ENCODE measurements around the gene FDX1. TPM values are rescaled to one million over a fixed set of nuclear protein-coding genes. Genes with fewer than 3 reads are reported as not detected.

FDX1 gene
- total RNA-seq, 2 donors from 2014 or later = 11.8 to 12.1 TPM

GRCh38 chr11:110491577-110492320 is 62.0 kb downstream of the FDX1 start:
- TF ChIP-seq CTCF (conservative IDR thresholded peaks at IDR 0.05) = no peak
- peak; percentile 48 for DNase-seq
- Histone ChIP-seq H3K27ac (ENCODE audit: low read depth, low read length) (peak overlapping the region; percentile 22), H3K4me1 (ENCODE audit: control insufficient read depth, insufficient read depth, low read length) (no peaks in the 10 kb centered on the region), H3K36me3 (ENCODE audit: control insufficient read depth, insufficient read depth, low read length) (no peaks in the 10 kb centered on the region), H3K9me3 (ENCODE audit: control insufficient read depth, low read length) (no peaks in the 10 kb centered on the region), H3K9ac (ENCODE audit: extremely low read depth, low read length, poor library complexity, severe bottlenecking) (no peak overlapping the region), H3K27me3 (ENCODE audit: control insufficient read depth, insufficient read depth, low read length, poor library complexity, severe bottlenecking) (no peaks in the 10 kb centered on the region), H3K4me3 (ENCODE audit: low read length) (no peak overlapping the region)
- H3K36me3 Mint-ChIP-seq (ENCODE audit: low read depth) = no peaks in the 10 kb centered on the region
- peaks cover 4% of the 10 kb centered on the region for H3K4me1 Mint-ChIP-seq
- no peak overlapping the region for H3K27ac Mint-ChIP-seq
- no peak overlapping the region for H3K4me3 Mint-ChIP-seq
- no peaks in the 10 kb centered on the region for H3K27me3 Mint-ChIP-seq (ENCODE audit: insufficient read depth)
- WGBS, 2 experiments (ENCODE audit: insufficient coverage in 1 of 2, insufficient read length in 1 of 2) = 58 to 64% methylated on average over 6 to 7 of the region's 7 CpGs
- H3K9me3 Mint-ChIP-seq = peaks cover 14% of the 10 kb centered on the region

GRCh38 chr11:110492321-110492685 is 62.6 kb downstream of the FDX1 start:
- H3K36me3 ChIP-seq (ENCODE audit: control insufficient read depth, insufficient read depth, low read length) = no peaks in the 10 kb centered on the region
- no peaks in the 10 kb centered on the region for H3K27me3 ChIP-seq (ENCODE audit: control insufficient read depth, insufficient read depth, low read length, poor library complexity, severe bottlenecking)
- peaks cover 14% of the 10 kb centered on the region for H3K9me3 Mint-ChIP-seq
- H3K27me3 Mint-ChIP-seq (ENCODE audit: insufficient read depth) = no peaks in the 10 kb centered on the region
- H3K4me3 Mint-ChIP-seq = no peak overlapping the region
- DNase-seq = no peak
- no peak overlapping the region for H3K4me3 ChIP-seq (ENCODE audit: low read length)
- no peak overlapping the region for H3K27ac Mint-ChIP-seq
- no peak overlapping the region for H3K9ac ChIP-seq (ENCODE audit: extremely low read depth, low read length, poor library complexity, severe bottlenecking)
- no peaks in the 10 kb centered on the region for H3K4me1 ChIP-seq (ENCODE audit: control insufficient read depth, insufficient read depth, low read length)
- H3K9me3 ChIP-seq (ENCODE audit: control insufficient read depth, low read length) = no peaks in the 10 kb centered on the region
- peak overlapping the region; percentile 22 for H3K27ac ChIP-seq (ENCODE audit: low read depth, low read length)
- WGBS, 2 experiments (ENCODE audit: insufficient coverage in 1 of 2, insufficient read length in 1 of 2) = 67 to 80% methylated on average over 1 of the region's 1 CpG
- TF ChIP-seq CTCF (conservative IDR thresholded peaks at IDR 0.05) = no peak
- no peaks in the 10 kb centered on the region for H3K36me3 Mint-ChIP-seq (ENCODE audit: low read depth)
- H3K4me1 Mint-ChIP-seq = peaks cover 4% of the 10 kb centered on the region

GRCh38 chr11:110493346-110493745 is 63.6 kb downstream of the FDX1 start:
- Histone ChIP-seq H3K9ac (ENCODE audit: extremely low read depth, low read length, poor library complexity, severe bottlenecking) (no peak overlapping the region), H3K27me3 (ENCODE audit: control insufficient read depth, insufficient read depth, low read length, poor library complexity, severe bottlenecking) (no peaks in the 10 kb centered on the region), H3K4me3 (ENCODE audit: low read length) (no peak overlapping the region), H3K36me3 (ENCODE audit: control insufficient read depth, insufficient read depth, low read length) (no peaks in the 10 kb centered on the region), H3K27ac (ENCODE audit: low read depth, low read length) (no peak overlapping the region), H3K9me3 (ENCODE audit: control insufficient read depth, low read length) (no peaks in the 10 kb centered on the region), H3K4me1 (ENCODE audit: control insufficient read depth, insufficient read depth, low read length) (no peaks in the 10 kb centered on the region)
- peaks cover 14% of the 10 kb centered on the region for H3K9me3 Mint-ChIP-seq
- WGBS, 2 experiments (ENCODE audit: insufficient coverage in 1 of 2, insufficient read length in 1 of 2) = 95 to 98% methylated on average over 2 of the region's 2 CpGs
- no peaks in the 10 kb centered on the region for H3K36me3 Mint-ChIP-seq (ENCODE audit: low read depth)
- peaks cover 6% of the 10 kb centered on the region for H3K4me1 Mint-ChIP-seq
- no peak overlapping the region for H3K27ac Mint-ChIP-seq
- DNase-seq = no peak
- H3K4me3 Mint-ChIP-seq = no peak overlapping the region
- no peaks in the 10 kb centered on the region for H3K27me3 Mint-ChIP-seq (ENCODE audit: insufficient read depth)
- no peak for TF ChIP-seq CTCF (conservative IDR thresholded peaks at IDR 0.05)

All from endodermal cell (in vitro differentiated cells).